Skeletal muscle cell (primary cell): Measurements from ENCODE around the gene RIMS4.

Source experiments
- DNase-seq: peaks from one replicate; pipeline ENCODE4 v3.0.0-alpha.2; 2010; ENCODE audit warnings: low read depth
- H3K4me3 ChIP-seq: 2 replicates; pipeline ENCODE4 v1.5.1; 2011; ENCODE audit warnings: low read depth, mild to moderate bottlenecking, control low read depth, low read length, moderate library complexity

The RIMS4 gene

GRCh38 chr20:44747166-44748004, 63.0 kb downstream of the RIMS4 start:
- no peak overlapping the region for H3K4me3 ChIP-seq
- no peak for DNase-seq

GRCh38 chr20:44746367-44747165, 63.8 kb downstream of the RIMS4 start:
- peak overlapping the region; percentile 49 for H3K4me3 ChIP-seq
- no peak for DNase-seq

GRCh38 chr20:44745598-44746366, 64.6 kb downstream of the RIMS4 start, which contains the start of gene KCNK15:
Gene KCNK15 (plus strand): TSS chr20:44745865. CDS start chr20:44745911, 46 bp downstream.
- no peak for DNase-seq
- peak within 1 kb of the TSS; percentile 49 for H3K4me3 ChIP-seq

- H3K4me3 ChIP-seq: peak overlapping the region; percentile 49
- no peak for DNase-seq
These were observed 65.2 kb downstream of the RIMS4 start for GRCh38 chr20:44745122-44745597.

GRCh38 chr20:44743916-44744655, 66.3 kb downstream of the RIMS4 start:
- no peak overlapping the region for H3K4me3 ChIP-seq
- no peak for DNase-seq

GRCh38 chr20:44743080-44743701, 67.2 kb downstream of the RIMS4 start:
- no peak overlapping the region for H3K4me3 ChIP-seq

GRCh38 chr20:44742304-44743079, 67.9 kb downstream of the RIMS4 start:
- no peak for DNase-seq
- H3K4me3 ChIP-seq: no peak overlapping the region

More at GRCh38 chr20:44743080-44743701, 67.2 kb downstream of the RIMS4 start:
- DNase-seq: no peak

- H3K4me3 ChIP-seq: no peak overlapping the region
- no peak for DNase-seq
These were observed 70.4 kb downstream of the RIMS4 start for GRCh38 chr20:44739942-44740341.

GRCh38 chr20:44738813-44739477, 71.4 kb downstream of the RIMS4 start:
- no peak overlapping the region for H3K4me3 ChIP-seq
- DNase-seq: no peak

GRCh38 chr20:44737116-44737515, 73.2 kb downstream of the RIMS4 start:
- no peak overlapping the region for H3K4me3 ChIP-seq
- DNase-seq: no peak

GRCh38 chr20:44736170-44737021, 74.0 kb downstream of the RIMS4 start:
- H3K4me3 ChIP-seq: no peak overlapping the region
- DNase-seq: peak; percentile 60

- H3K4me3 ChIP-seq: no peak overlapping the region
- DNase-seq: no peak
These were observed 74.6 kb downstream of the RIMS4 start for GRCh38 chr20:44735816-44736169.

- no peak for DNase-seq
- H3K4me3 ChIP-seq: no peak overlapping the region
These were observed 75.4 kb downstream of the RIMS4 start for GRCh38 chr20:44734938-44735337.

- no peak for DNase-seq
- no peak overlapping the region for H3K4me3 ChIP-seq
These were observed 76.8 kb downstream of the RIMS4 start for GRCh38 chr20:44733341-44734069.

- no peak overlapping the region for H3K4me3 ChIP-seq
- DNase-seq: no peak
These were observed 78.0 kb downstream of the RIMS4 start for GRCh38 chr20:44732327-44732726.

- no peak for DNase-seq
- H3K4me3 ChIP-seq: no peak overlapping the region
These were observed 78.7 kb downstream of the RIMS4 start for GRCh38 chr20:44731657-44732056.
